Glutamatergic neuron (in vitro differentiated cells): Measurements from ENCODE around the gene SLC25A53. TPM values are rescaled to one million over a fixed set of nuclear protein-coding genes. Genes with fewer than 3 reads are reported as not detected.

ENCODE experiments used
- DNase-seq: peaks from one replicate; pipeline ENCODE4 v3.0.0; 2022
- H3K27ac Mint-ChIP-seq: one replicate; pipeline ENCODE4 v1.8.0; 2020; ENCODE audit warnings: mild to moderate bottlenecking, mixed read lengths, inconsistent platforms; ENCODE audit not compliant: unreplicated experiment
- H3K27me3 Mint-ChIP-seq: one replicate; pipeline ENCODE4 v1.8.0; 2020; ENCODE audit warnings: mild to moderate bottlenecking, moderate library complexity, mixed read lengths, inconsistent platforms; ENCODE audit not compliant: unreplicated experiment
- H3K36me3 Mint-ChIP-seq: one replicate; pipeline ENCODE4 v1.8.0; 2020; ENCODE audit warnings: mild to moderate bottlenecking, mixed read lengths, inconsistent platforms; ENCODE audit not compliant: unreplicated experiment
- H3K4me1 Mint-ChIP-seq: one replicate; pipeline ENCODE4 v1.8.0; 2020; ENCODE audit warnings: mild to moderate bottlenecking, low read depth, mixed read lengths, inconsistent platforms; ENCODE audit not compliant: unreplicated experiment
- H3K4me3 Mint-ChIP-seq: one replicate; pipeline ENCODE4 v1.8.0; 2020; ENCODE audit warnings: mild to moderate bottlenecking, mixed read lengths, inconsistent platforms; ENCODE audit not compliant: unreplicated experiment
- H3K9me3 Mint-ChIP-seq: one replicate; pipeline ENCODE4 v1.8.0; 2020; ENCODE audit warnings: mild to moderate bottlenecking, moderate library complexity, mixed read lengths, inconsistent platforms; ENCODE audit not compliant: unreplicated experiment
- CTCF ChIP-seq: fragments of 200-600 bp; sonication (generic); IDR thresholded peaks from one replicate; pipeline ENCODE4 v1.5.0; 2021; ENCODE audit not compliant: partially characterized antibody, unreplicated experiment
- long read RNA-seq: library from polyadenylated mRNA; unstranded; transcript quantifications from one replicate; pipeline ENCODE4 v2.0.0, GENCODE V29; 2020; ENCODE audit not compliant: unreplicated experiment
- total RNA-seq: library from RNA; stranded (reverse); fragmentation: NEBNext Ultra II Directional; extraction: Animal tissue kit (Norgen Biotek cat#: 25700); gene quantifications from one replicate; pipeline ENCODE4 v1.2.1, GENCODE V29; 2021; ENCODE audit not compliant: unreplicated experiment

SLC25A53 gene
- 5.7 TPM for total RNA-seq
- long read RNA-seq, result 0 reads

- TF ChIP-seq CTCF, result no peak
- Mint-ChIP-seq H3K27me3 (no peaks in the 10 kb centered on the region), H3K36me3 (no peaks in the 10 kb centered on the region), H3K27ac (peak within 1 kb of the TSS; percentile 99), H3K4me1 (no peaks in the 10 kb centered on the region), H3K9me3 (no peaks in the 10 kb centered on the region), H3K4me3 (peak within 1 kb of the TSS; percentile 96)
- peak; percentile 78 for DNase-seq
Measured at GRCh38 chrX:104156630-104157529, at the start of gene SLC25A53. SLC25A53 (minus strand) TSS chrX:104157009; CDS start chrX:104105257, 51,752 bp downstream.

- no peak overlapping the region for H3K4me3 Mint-ChIP-seq
- H3K9me3 Mint-ChIP-seq, result no peaks in the 10 kb centered on the region
- no peaks in the 10 kb centered on the region for H3K27me3 Mint-ChIP-seq
- no peaks in the 10 kb centered on the region for H3K4me1 Mint-ChIP-seq
- no peak for DNase-seq
- H3K36me3 Mint-ChIP-seq, result no peaks in the 10 kb centered on the region
- H3K27ac Mint-ChIP-seq, result no peak overlapping the region
- TF ChIP-seq CTCF, result no peak
Measured at GRCh38 chrX:104205548-104205947, 48.7 kb upstream of the SLC25A53 start.

GRCh38 chrX:104195489-104196084 lies 38.8 kb upstream of the SLC25A53 start:
- Mint-ChIP-seq H3K36me3 (no peaks in the 10 kb centered on the region), H3K9me3 (no peaks in the 10 kb centered on the region), H3K4me1 (no peaks in the 10 kb centered on the region), H3K27ac (no peak overlapping the region), H3K27me3 (no peaks in the 10 kb centered on the region), H3K4me3 (no peak overlapping the region)
- TF ChIP-seq CTCF, result peak; percentile 63
- DNase-seq, result no peak

DNA sequence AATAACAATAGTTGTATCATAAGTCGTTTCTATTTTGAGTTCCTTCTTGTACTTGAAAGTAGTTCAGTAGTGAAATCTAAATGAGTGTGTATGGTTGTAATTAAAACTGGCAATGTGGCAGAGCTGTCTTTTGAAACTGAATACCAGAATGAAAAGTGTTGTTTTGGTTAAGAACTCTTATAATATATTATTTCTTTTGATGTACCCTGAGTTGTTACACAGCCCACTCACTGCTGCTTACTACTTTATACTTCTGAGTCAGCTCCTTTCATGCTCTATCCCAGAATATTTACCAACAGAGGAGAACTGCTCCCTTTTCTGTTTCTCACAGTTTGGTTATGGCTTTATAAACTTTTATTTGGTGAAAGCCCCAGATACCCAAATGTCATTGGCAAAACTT lies 38.2 kb upstream of the SLC25A53 start:
- Mint-ChIP-seq H3K27ac (no peak overlapping the region), H3K9me3 (no peaks in the 10 kb centered on the region), H3K4me1 (no peaks in the 10 kb centered on the region), H3K36me3 (no peaks in the 10 kb centered on the region), H3K27me3 (no peaks in the 10 kb centered on the region), H3K4me3 (no peak overlapping the region)
- TF ChIP-seq CTCF, result no peak
- DNase-seq, result no peak

DNA sequence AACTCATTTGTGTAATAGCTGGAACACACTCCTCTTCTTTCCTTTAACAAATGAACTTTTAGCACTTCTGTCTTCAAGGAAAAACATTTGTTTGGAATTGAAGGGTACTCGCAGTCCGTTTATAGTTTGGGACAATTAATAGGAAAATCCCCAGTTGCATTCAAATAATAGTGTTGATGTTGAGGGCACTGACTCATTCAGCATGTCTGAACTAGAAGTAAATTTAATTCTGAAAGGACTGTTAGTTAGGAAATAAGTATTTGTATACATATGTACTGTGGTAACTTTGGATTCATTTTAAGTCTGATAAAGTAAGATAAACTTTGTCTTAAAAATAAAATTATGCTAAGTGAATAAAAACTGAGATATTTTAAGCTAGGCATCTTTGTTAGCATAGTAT lies 36.7 kb upstream of the SLC25A53 start:
- no peak overlapping the region for H3K4me3 Mint-ChIP-seq
- no peaks in the 10 kb centered on the region for H3K27me3 Mint-ChIP-seq
- no peak overlapping the region for H3K27ac Mint-ChIP-seq
- H3K9me3 Mint-ChIP-seq, result no peaks in the 10 kb centered on the region
- no peaks in the 10 kb centered on the region for H3K36me3 Mint-ChIP-seq
- DNase-seq, result no peak
- no peaks in the 10 kb centered on the region for H3K4me1 Mint-ChIP-seq
- TF ChIP-seq CTCF, result no peak
